Activated naive CD4-positive, alpha-beta T cell (primary cell): ENCODE results near the gene ADCK1.
"Not testable (repeated sequence)": the region's sequence is repeated elsewhere in the genome, so short reads cannot be mapped to it uniquely, and the experiment has no call there.

Experiments
- DNase-seq, 4 experiments: peaks; one replicate each; lab custom pipeline; 2025; lab: John Stamatoyannopoulos, UW

ADCK1 gene

GRCh38 chr14:77799863-77800730 lies at the start of gene ADCK1:
TSS of gene ADCK1 (plus strand) at chr14:77800109. CDS start at chr14:77818979, 18,870 bp downstream.
- DNase-seq, result peak; percentile 67 to 75 (median 73)

GRCh38 chr14:77752266-77752665 lies 47.6 kb upstream of the ADCK1 start:
- DNase-seq, result no peak

- no peak for DNase-seq
These were observed 47.0 kb upstream of the ADCK1 start for GRCh38 chr14:77752799-77753516.

GRCh38 chr14:77760381-77761204 lies 39.3 kb upstream of the ADCK1 start, which contains the start of gene SNW1:
TSS of gene SNW1 (minus strand) at chr14:77761156. CDS start at chr14:77761127, 29 bp downstream.
- DNase-seq, result peak; percentile 60 to 83 (median 74)

- no peak for DNase-seq
These were observed 38.5 kb upstream of the ADCK1 start for GRCh38 chr14:77761205-77761931.

- no peak for DNase-seq
These were observed 36.6 kb upstream of the ADCK1 start for GRCh38 chr14:77763316-77763715.

- DNase-seq, result no peak
These were observed 35.9 kb upstream of the ADCK1 start for GRCh38 chr14:77763978-77764377.

- not testable (repeated sequence) for DNase-seq
These were observed 31.4 kb upstream of the ADCK1 start for GRCh38 chr14:77768442-77769069.

GRCh38 chr14:77773966-77774365 lies 25.9 kb upstream of the ADCK1 start:
- not testable (repeated sequence) for DNase-seq

- no peak for DNase-seq
These were observed 17.7 kb upstream of the ADCK1 start for GRCh38 chr14:77782202-77782601.

- DNase-seq, result no peak
These were observed 13.8 kb upstream of the ADCK1 start for GRCh38 chr14:77786148-77786547.

- no peak for DNase-seq
These were observed 9.2 kb upstream of the ADCK1 start for GRCh38 chr14:77790566-77791224.

GRCh38 chr14:77791225-77791600 lies 8.7 kb upstream of the ADCK1 start:
- no peak for DNase-seq

GRCh38 chr14:77793255-77793654 lies 6.7 kb upstream of the ADCK1 start:
- DNase-seq, result not testable (repeated sequence)

- DNase-seq, result no peak
These were observed 5.6 kb upstream of the ADCK1 start for GRCh38 chr14:77794357-77794756.

- DNase-seq, result not testable (repeated sequence)
These were observed 453 bp upstream of the ADCK1 start for GRCh38 chr14:77799456-77799855.

- no peak for DNase-seq
These were observed 905 bp downstream of the ADCK1 start for GRCh38 chr14:77800814-77801213.

GRCh38 chr14:77804592-77804991 lies 4.7 kb downstream of the ADCK1 start:
- no peak for DNase-seq

- no peak for DNase-seq
These were observed 5.8 kb downstream of the ADCK1 start for GRCh38 chr14:77805706-77806105.

- DNase-seq, result no peak
These were observed 8.3 kb downstream of the ADCK1 start for GRCh38 chr14:77808250-77808649.
